ENCODE results near the gene KLC1.
"Not testable (repeated sequence)": the region's sequence is repeated elsewhere in the genome, so short reads cannot be mapped to it uniquely, and the experiment has no call there.

The KLC1 gene

GRCh38 chr14:103662591-103662990 is 33.6 kb downstream of the KLC1 start:
- no peak for DNase-seq

- DNase-seq, result no peak
Observed at GRCh38 chr14:103663506-103663905, 34.5 kb downstream of the KLC1 start.

GRCh38 chr14:103667671-103668070 is 38.7 kb downstream of the KLC1 start:
- no peak for DNase-seq

GRCh38 chr14:103668117-103668516 is 39.1 kb downstream of the KLC1 start:
- DNase-seq, result no peak

- no peak for DNase-seq
Observed at GRCh38 chr14:103669370-103669769, 40.4 kb downstream of the KLC1 start.

- DNase-seq, result no peak
Observed at GRCh38 chr14:103671911-103672310, 42.9 kb downstream of the KLC1 start.

GRCh38 chr14:103675957-103676356 is 46.9 kb downstream of the KLC1 start:
- DNase-seq, result no peak

GRCh38 chr14:103676881-103677675 is 48.1 kb downstream of the KLC1 start:
- DNase-seq, result no peak

GRCh38 chr14:103679351-103679750 is 50.3 kb downstream of the KLC1 start:
- DNase-seq, result peak; percentile 34 to 72

- no peak for DNase-seq
Observed at GRCh38 chr14:103680491-103681231, 51.6 kb downstream of the KLC1 start.

- DNase-seq, result no peak
Observed at GRCh38 chr14:103683139-103683538, 54.1 kb downstream of the KLC1 start.

- DNase-seq, result no peak
Observed at GRCh38 chr14:103684471-103684870, 55.5 kb downstream of the KLC1 start.

- no peak for DNase-seq
Observed at GRCh38 chr14:103684871-103685270, 55.9 kb downstream of the KLC1 start.

GRCh38 chr14:103685276-103686211 is 56.5 kb downstream of the KLC1 start:
- DNase-seq, result no peak

- no peak for DNase-seq
Observed at GRCh38 chr14:103686831-103687485, 57.9 kb downstream of the KLC1 start.

GRCh38 chr14:103687712-103688111 is 58.7 kb downstream of the KLC1 start:
- no peak for DNase-seq

GRCh38 chr14:103688441-103688840 is 59.4 kb downstream of the KLC1 start:
- DNase-seq, result no peak

GRCh38 chr14:103688906-103689902 is 60.2 kb downstream of the KLC1 start:
- no peak for DNase-seq

- DNase-seq, result no peak
Observed at GRCh38 chr14:103690332-103690731, 61.3 kb downstream of the KLC1 start.

- not testable (repeated sequence) for DNase-seq
Observed at GRCh38 chr14:103691655-103692054, 62.6 kb downstream of the KLC1 start.

GRCh38 chr14:103692159-103692558 is 63.1 kb downstream of the KLC1 start:
- no peak for DNase-seq
